Renal cortical epithelial cell (primary cell): Measurements from ENCODE around the gene MYADML2. TPM values are rescaled to one million over a fixed set of nuclear protein-coding genes. Genes with fewer than 3 reads are reported as not detected.

ENCODE experiments used
- DNase-seq: peaks from one replicate; pipeline ENCODE4 v3.0.0-alpha.2; 2011; ENCODE audit warnings: low read depth
- total RNA-seq: library from RNA; depleted of rRNA; stranded (reverse); fragments of >200 nt; gene quantifications from 2 replicates; pipeline ENCODE4 v1.2.3, GENCODE V29; 2014

The MYADML2 gene
- total RNA-seq, 1 donor from 2014 or later = not detected

DNA sequence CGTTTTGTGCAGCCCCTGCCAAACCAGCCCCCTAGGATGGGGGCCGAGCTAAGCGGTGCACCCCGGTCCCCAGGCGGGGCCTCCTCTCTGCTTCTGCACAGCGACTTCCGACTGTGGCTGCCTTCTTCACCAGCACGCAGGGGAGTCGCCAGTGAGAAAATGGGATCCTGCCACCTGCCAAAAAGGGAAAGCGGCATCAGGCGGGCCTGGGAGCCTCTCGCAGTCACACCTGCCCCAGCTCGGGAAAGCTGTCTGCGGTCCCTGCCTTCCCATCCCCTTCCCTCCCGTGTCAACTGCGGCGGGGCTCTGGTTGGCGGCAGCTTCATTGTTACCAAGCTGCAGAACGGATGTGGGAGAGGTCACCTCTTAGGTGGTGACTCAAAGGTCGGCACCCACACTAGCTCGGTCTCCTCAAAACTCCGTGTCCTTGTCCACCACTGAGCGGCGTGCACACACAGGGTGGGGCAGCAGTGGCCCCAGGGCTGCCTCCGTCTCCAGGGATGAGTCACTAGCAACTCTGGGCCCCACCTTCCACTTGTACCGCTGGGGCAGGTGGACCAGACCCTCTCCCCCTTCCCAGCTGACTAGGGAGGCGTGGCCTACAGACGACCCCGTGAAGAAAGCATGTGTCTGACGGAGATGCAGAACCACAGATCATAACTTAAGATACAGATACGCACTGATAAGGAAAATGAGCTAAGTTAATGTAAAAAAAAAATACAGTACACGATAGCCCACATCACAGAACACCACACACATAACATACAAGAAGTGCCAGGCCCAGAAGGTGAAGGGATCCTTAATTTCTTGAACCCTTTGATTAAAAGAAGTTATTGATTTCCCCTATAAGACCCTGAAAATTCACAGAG lies 34.4 kb downstream of the MYADML2 start:
- no peak for DNase-seq

DNA sequence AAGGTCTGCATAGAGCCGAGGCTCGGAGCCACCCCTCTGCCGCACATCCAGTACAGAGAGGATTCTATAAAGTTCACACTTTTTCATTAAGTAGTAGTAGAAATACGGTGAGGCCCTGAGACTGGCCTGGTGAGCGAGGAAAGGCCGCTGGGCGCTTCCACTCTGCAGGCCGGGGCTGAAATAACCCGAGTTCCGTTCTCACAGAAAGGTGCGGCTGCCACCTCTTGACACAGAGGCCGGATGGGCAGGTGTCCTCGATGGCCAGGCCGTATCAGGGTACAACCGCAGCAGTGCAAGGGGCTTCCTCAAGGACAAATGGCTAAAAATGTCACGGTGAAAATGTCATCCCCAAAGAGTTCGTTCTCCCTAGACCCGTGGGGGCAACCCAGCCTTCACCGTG lies 35.1 kb downstream of the MYADML2 start:
- DNase-seq = no peak

DNA sequence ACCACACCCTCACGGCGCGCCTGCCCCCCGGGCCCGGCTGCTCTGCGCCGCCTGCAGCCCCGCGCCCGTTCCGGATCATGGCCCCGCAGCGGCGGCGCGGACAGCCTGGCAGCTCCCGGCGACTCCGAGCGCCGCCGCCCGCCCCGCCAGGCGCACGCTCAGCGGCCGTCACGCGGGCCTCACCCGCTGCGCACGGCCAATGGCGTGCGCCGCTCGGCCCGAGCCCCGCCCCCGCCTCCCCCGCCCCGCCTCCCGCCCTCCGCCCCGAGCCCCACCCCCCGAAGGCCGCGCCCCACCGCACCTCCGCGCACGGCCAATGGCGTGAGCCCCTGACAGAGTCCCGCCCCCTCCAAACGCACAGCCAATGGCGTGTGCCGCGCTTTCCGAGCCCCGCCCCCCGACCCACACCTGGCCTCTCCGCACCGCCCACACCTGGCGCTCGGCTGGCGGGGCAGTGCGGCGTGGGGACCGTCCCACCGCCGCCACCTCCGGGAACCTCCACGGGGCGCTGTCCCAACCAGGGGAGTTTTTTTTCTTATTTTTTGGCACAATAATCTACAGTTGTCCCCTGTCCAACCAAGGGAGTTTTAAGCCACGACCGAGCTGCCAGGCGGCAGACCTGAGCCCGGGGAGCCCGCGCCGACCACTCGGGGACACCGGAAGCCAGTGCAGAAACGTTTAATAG lies 35.6 kb downstream of the MYADML2 start, which contains the start of gene PCYT2:
TSS of gene PCYT2 (minus strand) at position 123 of the 685 bp plus-strand sequence. CDS start at position 79, 44 bp downstream.
- DNase-seq = peak; percentile 48

DNA sequence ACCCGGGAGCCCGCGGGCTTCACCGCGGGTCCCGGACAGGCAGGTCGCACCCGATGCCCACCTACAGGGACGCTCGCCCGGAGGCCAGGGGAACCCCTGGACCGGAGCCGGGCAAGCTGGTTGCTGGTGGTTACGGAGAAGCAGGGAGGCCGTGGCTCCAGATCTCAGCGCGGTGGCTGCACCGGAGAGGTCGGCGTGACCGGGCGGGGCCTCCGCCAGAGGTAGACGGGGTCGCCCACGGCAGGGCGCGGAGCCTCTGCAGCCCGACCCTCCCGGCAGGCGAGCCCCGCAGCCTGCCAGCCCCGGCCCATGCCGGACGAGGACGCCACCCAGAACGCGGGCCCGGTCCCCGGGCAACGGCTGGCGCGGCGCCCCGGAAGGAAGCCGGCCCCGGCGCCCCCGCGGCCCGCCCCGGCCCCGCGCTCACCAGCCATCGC lies 36.2 kb downstream of the MYADML2 start:
- no peak for DNase-seq

DNA sequence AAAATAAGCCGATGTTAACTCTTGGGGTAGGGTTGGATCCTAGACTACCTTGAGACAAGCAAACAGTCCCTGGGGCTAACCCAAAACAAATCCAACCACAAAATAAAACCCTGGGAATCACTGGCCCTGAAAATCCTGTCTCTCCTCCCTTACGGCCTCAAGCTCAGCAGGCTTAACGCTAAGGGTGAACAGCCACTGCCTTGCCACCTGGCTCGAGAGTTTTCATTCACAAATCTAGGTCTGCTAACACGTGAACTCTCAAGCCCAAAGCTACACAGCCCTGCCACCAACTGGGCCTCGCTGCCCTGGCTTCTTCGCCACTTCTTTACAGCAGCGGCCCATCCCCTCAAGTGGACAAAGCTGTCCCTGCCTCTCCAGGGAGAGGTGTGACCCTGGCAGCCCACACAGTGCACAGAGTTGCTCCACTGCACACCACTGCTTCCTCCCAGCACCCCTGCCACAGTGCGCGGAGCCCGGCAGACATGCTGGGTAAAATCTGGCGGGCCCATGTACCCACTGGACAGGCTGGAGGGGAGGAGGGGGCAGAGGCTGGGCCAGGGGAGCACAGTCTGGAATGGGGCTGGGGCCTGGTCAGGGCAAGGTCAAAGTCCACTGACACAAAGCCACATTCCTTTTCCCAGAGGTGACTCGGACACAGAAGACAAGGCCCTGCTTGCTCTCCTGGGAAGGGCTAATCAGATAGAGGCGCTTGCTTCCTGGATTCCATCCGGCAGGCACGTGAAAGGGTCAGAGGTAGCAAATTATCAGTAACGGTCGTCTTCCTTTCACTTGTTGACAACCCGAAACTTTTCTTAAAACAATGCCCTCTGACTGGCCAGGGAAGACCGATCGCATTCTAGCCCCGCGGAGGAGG lies 36.8 kb downstream of the MYADML2 start:
- DNase-seq = no peak

DNA sequence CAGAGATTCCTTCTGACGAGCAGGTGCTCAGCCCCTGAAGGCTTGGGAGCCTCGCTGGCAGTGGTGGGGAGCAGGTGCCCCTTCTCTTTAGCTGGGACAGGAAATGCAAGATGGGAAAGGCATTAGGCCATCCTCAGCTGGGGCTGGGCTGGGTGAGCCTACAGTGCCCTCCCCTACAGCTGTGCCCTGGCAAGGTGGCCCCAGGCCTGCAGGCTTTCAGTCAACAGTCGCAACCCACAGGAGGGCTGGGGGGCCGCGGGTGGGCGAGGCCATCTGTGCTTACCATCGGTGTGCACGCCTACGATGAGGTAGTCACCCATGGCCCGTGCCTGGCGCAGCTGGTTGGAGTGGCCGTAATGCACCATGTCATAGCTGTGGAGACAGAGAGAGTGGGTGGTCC lies 37.8 kb downstream of the MYADML2 start:
- no peak for DNase-seq

DNA sequence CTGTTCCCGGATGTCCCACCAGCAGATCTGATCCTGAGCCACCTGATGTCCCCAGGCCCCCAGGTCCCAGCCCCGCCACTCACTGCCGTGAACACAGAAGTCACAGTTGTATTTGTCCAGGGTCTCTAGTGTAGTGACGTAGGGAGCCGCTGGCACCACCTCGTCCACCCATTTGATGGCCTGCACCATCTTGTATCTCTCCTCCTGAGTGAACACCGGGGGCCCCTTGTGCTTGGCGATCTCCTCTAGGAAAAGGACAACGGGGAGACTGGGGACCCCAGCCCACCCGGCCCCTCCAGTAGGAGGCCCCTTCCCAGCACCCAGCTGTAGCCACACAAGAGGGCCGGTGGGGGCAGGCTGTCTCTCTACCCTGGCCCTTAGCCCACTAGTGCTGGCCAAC lies 38.2 kb downstream of the MYADML2 start:
- DNase-seq = no peak

DNA sequence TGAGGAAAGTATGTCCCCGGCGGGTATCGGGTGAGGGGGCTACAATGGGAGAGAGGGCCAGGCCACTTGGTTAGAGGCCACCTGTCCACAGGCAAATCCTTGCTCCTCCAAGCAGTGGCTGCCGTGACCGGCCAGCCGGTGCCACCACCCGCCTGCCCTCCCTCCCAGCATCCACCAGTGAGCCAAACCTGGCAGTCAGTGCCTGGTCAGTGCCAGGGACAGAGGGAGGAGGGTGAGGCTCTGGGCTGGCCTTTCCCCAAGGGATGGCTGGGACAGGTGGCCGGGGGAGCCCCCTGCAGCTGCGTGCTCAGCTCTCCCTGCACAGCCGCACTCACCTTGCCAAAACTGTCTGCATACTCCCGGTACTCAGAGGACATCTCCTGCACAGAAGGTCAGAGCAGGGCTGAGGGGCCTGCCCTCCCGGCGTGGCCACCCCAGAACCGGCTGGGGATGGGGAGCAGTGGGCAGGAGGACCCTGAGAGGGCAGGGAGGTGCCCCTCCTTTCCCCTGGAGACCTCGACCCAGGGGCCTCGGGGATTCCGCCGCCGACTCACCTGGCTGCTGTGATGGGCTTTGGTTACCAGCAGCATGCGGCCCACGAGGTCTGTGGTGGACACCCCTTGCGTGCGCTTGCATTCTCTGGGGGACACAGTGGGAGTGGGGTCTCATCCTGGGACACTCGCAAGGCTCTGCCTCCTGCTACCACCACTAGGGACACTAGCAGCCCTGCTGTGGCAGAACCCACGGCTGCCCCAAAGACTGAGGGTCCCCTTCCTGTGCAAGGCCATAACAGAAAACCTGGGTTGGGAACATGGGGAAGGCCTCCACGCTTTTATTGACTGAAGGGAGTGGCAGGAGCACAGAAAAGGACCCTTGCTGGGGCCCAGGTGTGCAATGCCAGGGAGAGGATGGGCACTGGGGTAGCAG lies 39.6 kb downstream of the MYADML2 start:
- DNase-seq = no peak

DNA sequence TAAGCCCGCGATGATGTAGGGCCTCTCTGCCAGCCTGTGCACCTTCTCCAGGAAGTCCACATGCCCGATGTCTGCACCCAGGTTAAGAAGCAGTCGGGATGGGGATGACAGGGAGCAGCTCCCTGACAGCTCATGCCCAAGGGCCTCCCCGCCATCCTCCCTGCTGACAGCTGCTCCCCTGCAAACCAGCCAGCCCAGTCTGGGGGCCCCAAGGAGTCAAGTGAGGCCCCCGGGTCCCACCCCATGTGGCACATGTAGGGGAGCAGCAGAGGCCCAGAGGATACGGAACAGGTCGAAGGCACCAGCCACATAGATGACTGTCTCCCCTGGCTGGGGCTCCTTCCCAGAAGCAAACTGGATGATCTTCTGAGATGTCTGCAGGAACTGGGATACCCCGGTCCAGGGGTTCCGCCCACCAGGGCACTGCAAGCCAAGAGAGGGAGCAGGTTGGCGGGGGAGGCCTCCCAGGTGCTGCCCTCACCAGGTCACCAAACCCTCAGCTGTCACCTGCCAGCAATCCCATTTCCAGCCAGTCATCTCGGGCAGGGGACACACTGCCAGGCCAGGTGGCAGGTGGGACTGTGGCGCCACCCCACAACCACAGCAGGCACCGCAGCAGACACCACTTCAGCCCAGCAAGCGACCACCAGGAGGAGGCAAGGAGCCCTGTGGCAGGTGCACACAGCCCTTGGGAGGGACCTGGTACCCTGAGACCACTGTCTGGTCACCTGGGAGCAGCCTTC lies 40.4 kb downstream of the MYADML2 start:
- DNase-seq = no peak

DNA sequence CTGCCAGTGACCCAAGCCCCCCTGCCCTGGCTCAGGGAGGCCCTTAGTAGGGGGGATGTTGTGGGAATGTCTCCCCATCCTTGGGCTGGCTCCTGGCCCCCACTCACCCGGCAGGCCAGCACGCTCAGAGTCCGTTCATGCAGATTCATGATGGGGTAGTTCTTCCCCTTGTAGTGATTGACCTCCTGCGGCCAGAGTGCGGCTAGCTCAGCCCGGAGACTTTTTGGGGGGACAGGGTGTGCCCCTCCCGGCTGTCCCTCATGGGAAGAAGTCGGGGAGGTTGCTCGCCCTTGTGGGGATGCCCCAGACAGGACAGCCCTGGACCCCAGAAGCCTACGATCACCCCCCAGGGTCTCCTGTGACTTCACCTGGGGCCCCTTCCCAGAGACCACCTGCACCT lies 41.0 kb downstream of the MYADML2 start:
- no peak for DNase-seq

DNA sequence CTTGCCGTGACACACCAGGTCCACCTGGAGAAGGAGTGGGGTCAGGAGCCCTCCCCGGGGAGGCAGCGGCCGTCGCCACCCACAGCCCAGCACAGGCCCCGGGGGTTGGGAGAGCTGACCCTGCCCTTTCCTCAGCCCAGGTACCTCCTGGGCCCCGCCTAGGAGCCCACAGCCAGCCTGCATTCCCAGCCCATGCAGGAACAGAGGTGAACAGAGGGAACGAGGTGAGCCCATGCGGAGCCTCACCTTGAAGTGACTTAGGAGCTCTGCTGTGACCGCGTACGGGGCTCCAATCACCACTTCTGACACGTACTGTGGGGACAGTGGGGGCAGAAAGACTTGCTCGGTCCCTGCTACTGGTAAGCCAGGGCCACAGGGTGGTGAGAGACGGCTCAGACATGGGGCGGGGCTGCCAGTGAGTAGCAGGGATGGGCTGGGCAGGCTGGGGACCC lies 41.6 kb downstream of the MYADML2 start:
- DNase-seq = no peak

DNA sequence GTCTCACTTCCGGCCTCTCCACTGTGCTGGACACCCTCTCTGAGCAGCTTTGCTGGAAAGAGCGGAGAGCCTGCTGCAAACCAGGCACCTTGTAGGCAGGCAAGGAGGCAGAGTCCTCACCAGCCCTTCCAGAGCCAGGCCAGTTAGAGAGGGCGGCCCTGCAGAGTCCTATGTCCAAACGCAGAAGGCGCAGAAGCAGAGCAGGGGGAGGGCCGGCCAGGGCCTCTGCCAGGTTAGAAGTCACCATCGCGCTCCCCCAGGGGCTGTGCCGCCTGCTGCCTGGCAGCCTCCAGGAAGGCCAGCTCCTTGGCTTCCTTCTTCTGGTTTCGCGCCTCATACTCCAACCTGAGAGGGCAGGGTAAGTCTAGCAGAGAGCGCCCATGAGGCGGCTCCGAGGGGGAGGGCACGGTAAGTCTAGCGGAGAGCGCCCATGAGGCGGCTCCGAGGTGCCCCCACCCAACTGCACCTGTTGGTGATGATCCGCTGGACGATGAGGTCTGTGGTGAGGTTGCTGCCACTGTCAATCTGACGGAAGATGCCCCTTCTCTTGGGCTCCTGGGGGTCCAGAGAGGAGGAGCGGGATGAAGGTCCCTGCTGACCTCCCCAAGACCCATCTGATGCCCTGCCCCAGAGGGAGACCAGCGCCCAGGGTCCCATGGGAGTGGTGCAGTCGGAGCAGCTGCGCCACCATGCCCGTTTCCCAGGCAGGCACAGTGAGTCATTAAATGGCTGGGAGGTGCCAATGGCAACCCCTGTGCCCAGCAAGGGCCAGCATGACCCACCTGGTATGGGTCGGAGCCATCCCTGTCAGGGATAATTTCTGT lies 42.2 kb downstream of the MYADML2 start:
- DNase-seq = no peak

DNA sequence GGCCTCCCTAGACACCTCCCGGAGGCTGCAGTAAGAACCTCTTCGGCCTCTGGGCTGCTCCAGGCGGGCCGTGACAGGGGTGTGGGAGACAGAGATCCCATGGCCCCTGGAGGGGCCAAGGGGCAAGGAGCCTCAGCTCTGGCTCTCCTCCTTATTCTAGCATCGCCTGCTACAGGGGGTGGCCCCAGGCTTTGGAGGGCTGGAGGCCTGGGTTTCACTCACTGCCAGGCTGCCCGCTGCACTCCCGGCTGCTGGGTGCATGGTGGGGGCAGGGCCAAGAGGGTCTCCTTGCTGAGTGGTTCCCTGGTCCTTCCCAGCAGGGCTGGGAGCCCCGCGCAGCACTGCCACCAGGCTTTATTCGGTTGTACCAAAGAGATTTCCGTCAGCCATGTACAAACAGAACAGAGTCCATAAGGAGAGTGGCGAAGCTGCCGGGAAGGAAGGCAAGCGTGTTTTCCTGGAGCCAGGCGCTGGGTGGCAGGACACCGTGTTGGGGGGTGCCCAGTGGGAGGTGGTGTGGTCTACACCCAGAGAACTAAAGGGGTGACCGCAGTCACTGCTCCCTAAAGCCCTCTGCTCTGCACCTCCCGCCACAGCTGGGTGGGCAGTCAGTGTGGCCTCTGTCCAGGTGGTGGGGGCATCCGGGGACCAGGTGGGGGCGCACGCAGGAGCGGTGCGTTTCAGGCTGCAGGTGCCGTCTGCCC lies 43.0 kb downstream of the MYADML2 start:
- DNase-seq = no peak

DNA sequence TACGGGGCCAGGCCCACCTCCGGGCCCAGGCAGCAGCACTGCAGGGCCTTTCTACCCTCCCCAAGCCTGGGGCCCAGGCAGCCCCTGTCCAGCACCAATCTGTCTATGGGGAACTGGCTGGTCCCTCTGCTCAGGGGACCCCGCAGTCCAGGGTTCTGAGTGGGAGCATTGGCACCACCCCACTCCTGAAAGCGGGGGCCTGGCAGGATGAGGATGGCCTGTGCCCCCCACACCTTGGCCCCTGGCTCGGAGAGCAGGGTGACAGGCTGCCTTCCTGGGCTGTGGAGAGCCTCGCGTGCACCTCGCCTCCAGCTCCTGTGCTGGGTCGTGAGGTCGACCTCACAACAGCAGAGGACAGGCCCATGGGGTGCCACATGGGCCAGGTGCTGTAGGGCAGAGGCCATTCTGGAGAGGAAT lies 43.6 kb downstream of the MYADML2 start:
- DNase-seq = no peak

DNA sequence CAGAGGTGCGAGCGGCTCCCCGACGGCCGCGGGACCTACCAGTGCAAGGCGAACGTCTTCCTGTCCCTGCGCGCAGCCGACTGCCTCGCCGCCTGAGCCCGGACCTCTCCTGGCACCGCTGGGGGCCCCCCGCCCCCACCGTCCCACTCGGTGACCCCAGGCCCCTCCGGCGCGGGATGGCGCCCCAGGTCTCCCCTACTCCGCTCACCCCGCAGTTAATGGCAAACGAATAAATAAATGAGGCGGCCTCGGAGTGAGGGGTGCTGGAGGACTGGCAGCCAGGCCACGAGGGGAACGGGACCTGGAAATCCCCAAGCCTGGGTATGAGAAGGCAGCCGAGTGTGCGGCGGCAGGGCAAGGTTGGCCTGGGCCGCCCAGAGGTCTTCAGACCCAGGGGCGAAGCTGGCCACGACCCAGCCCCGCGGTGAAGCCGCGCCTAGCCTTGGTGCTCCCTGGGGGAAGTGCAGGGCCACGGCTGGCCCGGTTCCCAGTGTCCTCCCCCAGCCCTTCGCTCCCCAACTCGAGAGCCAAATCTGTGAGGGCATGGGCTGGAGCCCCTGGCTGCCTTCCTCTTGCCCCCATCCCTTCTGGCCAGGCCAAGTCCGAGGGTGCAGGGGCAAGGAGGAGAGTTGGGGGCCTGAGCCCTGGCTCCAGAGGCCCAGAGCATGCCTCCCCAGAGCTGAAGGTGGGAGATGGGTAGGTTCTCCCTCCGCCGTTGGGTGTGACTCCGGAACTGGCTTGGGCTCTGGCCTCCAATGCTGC lies 44.2 kb downstream of the MYADML2 start:
- no peak for DNase-seq

DNA sequence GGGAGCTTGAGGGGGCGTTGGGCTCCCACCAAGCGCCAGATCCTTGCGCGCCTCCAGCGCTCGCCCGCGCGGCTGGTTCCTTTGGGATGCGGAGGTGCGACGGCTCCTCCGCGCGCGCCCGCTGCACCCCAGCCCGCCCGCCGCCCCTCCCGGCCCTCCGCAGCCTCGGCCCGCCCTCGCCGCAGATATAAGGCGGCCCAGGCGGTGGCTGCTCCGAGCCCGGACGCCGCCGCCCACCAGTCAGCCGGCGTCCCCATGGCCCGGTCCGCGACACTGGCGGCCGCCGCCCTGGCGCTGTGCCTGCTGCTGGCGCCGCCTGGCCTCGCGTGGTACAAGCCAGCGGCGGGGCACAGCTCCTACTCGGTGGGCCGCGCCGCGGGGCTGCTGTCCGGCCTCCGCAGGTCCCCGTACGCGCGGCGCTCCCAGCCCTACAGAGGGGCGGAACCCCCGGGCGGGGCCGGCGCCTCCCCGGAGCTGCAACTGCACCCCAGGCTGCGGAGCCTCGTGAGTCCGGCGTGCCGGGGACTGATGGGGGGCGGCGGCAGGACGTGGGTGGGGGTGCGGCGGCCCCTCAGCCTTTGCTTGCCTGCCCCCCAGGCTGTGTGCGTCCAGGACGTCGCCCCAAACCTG lies 44.9 kb downstream of the MYADML2 start, which contains the start of gene NPB:
TSS of gene NPB (plus strand) at position 216 of the 630 bp plus-strand sequence. CDS start at position 256, 40 bp downstream.
- DNase-seq = no peak
